Measurements from ENCODE around the gene SULF2.

Gene SULF2

DNA sequence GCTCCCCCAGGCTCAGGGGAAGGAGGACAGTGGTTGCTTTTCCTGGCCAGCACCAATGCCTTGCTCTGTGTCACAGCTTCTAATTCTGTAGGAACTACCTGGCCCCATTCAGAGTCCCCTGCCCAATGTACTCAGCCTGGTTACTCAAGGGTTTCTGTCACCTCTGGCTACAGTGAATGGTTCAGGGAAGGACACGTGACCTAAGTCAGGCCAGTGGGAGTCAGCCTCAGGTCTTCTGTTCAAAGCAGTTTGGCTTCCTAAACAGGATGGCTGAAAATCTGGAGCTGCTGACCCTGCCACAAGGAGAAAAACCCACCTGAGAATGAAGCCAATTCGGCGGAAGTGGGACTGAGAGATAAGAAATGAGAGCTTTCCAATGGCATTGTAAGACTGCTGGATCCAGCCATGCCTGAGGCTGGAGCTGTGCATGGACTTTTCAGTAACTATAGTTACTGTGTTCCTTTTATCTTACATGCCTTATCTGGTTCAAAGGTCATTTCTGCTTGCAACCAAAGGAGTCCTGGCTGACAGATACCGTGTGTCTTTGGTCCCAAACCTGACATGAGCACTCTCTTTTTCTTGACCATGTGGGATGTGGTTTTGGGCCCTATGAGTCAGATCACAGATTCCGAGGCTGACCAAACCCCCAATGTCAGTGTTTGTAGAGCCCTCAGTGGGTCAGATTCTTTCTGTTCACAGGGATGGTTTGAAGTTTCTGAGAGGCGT is 104.3 kb downstream of the SULF2 start:
- H3K4me3 ChIP-seq (ENCODE audit: low read length): no peak overlapping the region
- no peak for DNase-seq (ENCODE audit: low read depth)
- TF ChIP-seq, protein P1, sequence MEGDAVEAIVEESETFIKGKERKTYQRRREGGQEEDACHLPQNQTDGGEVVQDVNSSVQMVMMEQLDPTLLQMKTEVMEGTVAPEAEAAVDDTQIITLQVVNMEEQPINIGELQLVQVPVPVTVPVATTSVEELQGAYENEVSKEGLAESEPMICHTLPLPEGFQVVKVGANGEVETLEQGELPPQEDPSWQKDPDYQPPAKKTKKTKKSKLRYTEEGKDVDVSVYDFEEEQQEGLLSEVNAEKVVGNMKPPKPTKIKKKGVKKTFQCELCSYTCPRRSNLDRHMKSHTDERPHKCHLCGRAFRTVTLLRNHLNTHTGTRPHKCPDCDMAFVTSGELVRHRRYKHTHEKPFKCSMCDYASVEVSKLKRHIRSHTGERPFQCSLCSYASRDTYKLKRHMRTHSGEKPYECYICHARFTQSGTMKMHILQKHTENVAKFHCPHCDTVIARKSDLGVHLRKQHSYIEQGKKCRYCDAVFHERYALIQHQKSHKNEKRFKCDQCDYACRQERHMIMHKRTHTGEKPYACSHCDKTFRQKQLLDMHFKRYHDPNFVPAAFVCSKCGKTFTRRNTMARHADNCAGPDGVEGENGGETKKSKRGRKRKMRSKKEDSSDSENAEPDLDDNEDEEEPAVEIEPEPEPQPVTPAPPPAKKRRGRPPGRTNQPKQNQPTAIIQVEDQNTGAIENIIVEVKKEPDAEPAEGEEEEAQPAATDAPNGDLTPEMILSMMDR (conservative IDR thresholded peaks at IDR 0.05; ENCODE audit: low read depth, low read length): no peak

DNA sequence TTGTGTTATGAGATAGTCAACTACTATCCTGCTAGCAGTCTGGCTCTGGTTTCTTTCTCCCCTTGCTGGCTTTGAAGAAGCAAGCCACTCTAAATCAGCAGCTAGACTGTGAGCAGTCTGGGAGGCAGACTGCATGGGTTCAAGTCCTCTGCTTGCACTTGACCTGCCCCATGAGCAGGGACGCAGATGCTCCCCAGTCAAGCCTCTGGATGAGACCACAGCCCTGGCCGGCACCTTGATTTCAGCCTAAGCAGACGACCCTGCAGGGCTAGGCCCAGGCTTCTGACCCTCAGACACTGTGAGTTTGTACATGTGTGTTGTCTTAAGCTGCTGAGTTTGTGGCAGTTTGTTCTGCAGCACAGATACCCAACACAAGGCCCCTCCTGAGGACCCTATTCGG is 105.8 kb downstream of the SULF2 start:
- TF ChIP-seq, protein P1 (conservative IDR thresholded peaks at IDR 0.05; ENCODE audit: low read depth, low read length): no peak
- no peak for DNase-seq (ENCODE audit: low read depth)
- H3K4me3 ChIP-seq (ENCODE audit: low read length): no peak overlapping the region

DNA sequence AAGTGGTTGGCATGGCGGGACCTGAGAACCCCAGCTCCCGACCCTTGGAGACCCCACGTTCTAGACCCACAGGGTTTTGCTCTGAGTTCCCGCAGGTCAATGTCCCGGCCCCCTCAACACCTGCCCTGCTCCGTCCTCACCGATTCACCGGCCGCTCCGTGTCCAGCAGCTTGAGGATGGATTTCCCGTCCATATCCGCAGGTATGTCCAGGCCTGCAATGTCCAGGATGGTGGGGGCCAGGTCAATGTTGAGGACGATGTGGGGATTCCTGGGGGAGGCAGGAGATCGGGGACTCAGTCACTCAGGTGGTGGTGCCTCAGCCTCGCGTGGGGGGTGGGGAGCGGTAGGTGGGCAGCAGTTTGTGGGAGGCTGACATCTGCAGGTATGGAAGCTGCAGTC is 106.7 kb downstream of the SULF2 start:
- TF ChIP-seq, protein P1 (conservative IDR thresholded peaks at IDR 0.05; ENCODE audit: low read depth, low read length): no peak
- no peak for DNase-seq (ENCODE audit: low read depth)
- H3K4me3 ChIP-seq (ENCODE audit: low read length): no peak overlapping the region

DNA sequence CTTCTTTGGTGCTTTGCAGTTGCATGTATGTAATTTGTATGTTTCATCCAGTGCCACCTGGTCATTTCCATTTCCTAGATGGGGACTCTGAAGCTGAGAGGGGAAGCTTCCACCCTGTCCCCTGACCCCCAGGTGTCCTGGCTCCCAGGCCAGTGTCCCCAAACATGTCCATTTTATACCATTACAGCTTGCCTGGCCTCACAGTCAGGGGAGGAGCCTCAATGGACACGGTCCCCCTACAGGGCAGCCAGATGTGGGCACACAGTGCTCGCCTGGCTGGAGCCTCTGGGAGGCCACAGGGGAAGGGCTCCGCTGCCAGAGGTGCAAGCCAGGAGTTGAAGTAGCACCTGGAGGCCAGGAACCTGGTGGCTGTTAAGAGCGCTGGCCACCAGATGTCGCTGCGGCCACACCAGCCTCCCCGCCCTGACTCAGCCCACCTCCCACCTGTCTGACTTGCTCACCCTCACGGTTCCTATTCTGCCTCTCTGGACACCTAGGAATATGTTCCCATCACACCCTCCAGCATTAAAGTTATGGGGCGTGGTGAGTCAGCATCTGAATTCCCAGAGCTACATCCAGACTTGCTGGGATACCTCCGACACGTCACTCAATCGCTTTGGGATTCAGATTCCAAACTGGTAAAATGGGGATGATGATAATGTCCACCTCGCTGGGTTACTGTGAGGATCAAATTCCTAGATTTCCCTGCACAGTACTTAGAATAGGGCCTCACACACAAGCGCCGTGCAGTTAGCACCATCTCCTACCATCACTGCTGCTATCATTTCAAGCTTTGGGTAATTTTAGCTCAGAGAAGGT is 107.4 kb downstream of the SULF2 start:
- TF ChIP-seq, protein P1 (conservative IDR thresholded peaks at IDR 0.05; ENCODE audit: low read depth, low read length): peak; percentile 90
- no peak overlapping the region for H3K4me3 ChIP-seq (ENCODE audit: low read length)
- DNase-seq (ENCODE audit: low read depth): no peak

DNA sequence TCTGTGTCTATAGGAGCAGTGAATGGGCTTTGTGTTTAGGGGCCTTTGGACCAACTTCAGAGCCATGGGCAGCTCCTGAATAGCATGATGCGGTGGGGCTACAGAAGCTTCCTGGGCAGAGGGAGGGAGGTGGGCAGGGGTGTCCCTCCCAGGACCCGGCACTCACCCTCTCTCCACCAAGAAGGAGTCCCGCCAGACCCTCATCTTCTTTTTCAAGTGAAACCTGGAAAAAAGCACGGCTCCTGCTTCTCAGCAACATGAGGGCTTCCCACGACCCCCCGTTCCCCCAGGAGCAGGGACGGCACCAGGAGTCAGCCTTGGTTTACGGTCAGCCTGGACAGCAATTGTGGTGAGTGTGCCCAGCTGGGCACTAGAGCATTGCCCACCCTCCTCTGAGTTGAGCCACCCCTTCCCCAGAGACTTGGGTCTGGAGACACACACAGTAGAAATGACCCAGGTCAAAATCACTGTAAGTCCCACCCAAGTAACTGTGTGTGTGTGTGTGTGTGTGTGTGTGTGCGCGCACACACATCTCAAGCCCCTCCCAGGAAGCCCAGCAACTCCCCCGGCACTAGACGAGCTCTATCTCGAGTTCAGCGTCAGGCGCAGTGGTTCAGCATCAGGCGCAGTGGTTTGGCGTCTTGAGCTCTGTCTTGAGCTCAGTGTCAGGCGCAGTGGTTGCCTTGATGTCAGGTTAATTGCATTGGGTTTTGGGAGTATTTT is 108.2 kb downstream of the SULF2 start:
- no peak for DNase-seq (ENCODE audit: low read depth)
- H3K4me3 ChIP-seq (ENCODE audit: low read length): no peak overlapping the region

DNA sequence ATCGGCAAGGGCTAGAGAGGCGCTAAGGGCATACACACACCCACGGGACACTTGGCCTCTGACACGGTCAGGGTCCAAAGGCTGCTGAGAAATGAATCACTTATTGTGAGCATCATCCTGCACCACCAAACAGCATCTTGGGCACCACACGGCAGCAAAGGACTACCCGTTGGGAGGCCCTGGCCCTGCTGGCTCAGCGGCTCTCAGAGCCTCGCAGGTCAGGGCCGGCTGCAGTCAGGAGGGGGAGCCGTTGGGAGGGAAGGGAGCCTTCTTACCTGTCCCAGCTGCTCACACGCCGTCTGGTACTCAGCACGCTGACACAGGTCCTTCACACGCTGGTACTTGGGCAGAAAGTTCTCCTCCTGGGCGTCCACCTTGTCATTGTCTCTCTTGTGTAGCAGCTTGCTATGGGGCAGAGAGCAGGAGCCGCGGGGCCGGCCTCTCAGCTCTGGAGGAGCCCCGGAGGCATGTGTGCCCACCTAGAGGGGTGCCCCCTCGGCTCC is 109.0 kb downstream of the SULF2 start:
- DNase-seq (ENCODE audit: low read depth): no peak
- TF ChIP-seq, protein P1 (conservative IDR thresholded peaks at IDR 0.05; ENCODE audit: low read depth, low read length): no peak
- H3K4me3 ChIP-seq (ENCODE audit: low read length): no peak overlapping the region

More for the DNA sequence above, 108.2 kb downstream of the SULF2 start:
- TF ChIP-seq, protein P1 (conservative IDR thresholded peaks at IDR 0.05; ENCODE audit: low read depth, low read length): no peak
